Right atrium auricular region (tissue), 2 donors: ENCODE measurements around the gene ATG7. TPM values are rescaled to one million over a fixed set of nuclear protein-coding genes. Genes with fewer than 3 reads are reported as not detected.

Experiments used
- DNase-seq: peaks from one replicate; pipeline ENCODE4 v3.0.0-alpha.2; 2019; ENCODE audit warnings: low spot score
- H3K27ac ChIP-seq, 2 donors: fragments of 200-600 bp; sonication (generic); 1 replicate in 1 of 2; 2 replicates in 1 of 2; pipeline ENCODE4 v1.5.1; 2016 to 2019
- H3K27me3 ChIP-seq, 2 donors: fragments of 200-600 bp; sonication (generic); one replicate each; pipeline versions ENCODE4 v1.5.1 to v1.6.0; 2017 to 2019
- H3K36me3 ChIP-seq: fragments of 200-600 bp; sonication (generic); one replicate; pipeline ENCODE4 v1.5.1; 2016
- H3K4me1 ChIP-seq, 2 donors: fragments of 200-600 bp; sonication (generic); one replicate each; pipeline versions ENCODE4 v1.5.1 to v1.6.0; 2017 to 2019
- H3K4me3 ChIP-seq, 2 donors: fragments of 200-600 bp; sonication (generic); 1 replicate in 1 of 2; 2 replicates in 1 of 2; pipeline ENCODE4 v1.5.1; 2017 to 2019; ENCODE audit warnings: mild to moderate bottlenecking in 1 of 2, moderate library complexity in 1 of 2
- H3K9me3 ChIP-seq, 2 donors: fragments of 200-600 bp; sonication (generic); one replicate each; pipeline ENCODE4 v1.5.1; 2019
- CTCF ChIP-seq, 2 donors: fragments of 200-600 bp; sonication (generic); IDR thresholded peaks; one replicate each; pipeline ENCODE4 v1.5.1; 2019; ENCODE audit warnings: antibody characterized with exemption in 2 of 2
- total RNA-seq, 2 donors: library from RNA; depleted of rRNA; stranded (reverse); fragments of >200 nt; gene quantifications; one replicate each; pipeline ENCODE4 v1.1.0, GENCODE V29; 2016

Gene ATG7
- total RNA-seq, 2 donors from 2014 or later: 15.2 to 23.8 TPM

DNA sequence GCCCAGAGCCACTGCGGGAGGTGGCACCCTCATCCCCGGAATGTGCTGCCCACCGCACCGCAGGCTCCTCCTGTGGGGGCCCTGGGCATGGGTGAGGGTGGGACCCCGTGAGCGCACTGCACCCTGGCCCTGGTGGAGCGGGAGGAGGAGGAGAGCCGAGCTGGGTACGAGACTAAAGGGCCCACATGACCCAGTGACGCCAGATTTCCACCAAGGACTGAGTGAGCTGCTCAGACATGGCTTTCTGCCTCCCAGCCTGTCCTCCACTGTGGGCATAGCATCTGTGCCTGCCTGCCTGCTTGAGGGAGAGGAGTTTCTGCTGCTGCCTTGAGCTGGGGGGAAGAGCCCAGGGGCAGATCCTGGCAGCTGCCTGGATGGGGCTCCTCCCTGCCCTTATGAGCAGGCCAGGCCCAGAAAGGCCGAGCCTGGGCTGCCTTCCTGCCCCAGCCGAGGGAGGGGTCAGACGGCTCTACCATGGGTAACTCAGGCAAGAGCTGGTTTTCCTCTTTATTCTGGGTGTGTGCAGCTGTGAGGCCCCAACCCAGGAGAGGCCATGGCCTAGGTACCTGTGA, 283.1 kb downstream of the ATG7 start:
- no peak for TF ChIP-seq CTCF (IDR thresholded peaks at IDR 0.05)
- DNase-seq: no peak
- no peaks in the 10 kb centered on the region for H3K9me3 ChIP-seq
- peak overlapping the region; percentile 54 to 63 for H3K27ac ChIP-seq
- peaks cover 25% of the 10 kb centered on the region for H3K36me3 ChIP-seq
- no peak overlapping the region for H3K4me3 ChIP-seq
- no peaks in the 10 kb centered on the region for H3K27me3 ChIP-seq
- H3K4me1 ChIP-seq: peaks cover 0 to 72% of the 10 kb centered on the region in 2 donors

GRCh38 chr3:11555881-11556633, 283.9 kb downstream of the ATG7 start:
- TF ChIP-seq CTCF (IDR thresholded peaks at IDR 0.05): no peak
- no peaks in the 10 kb centered on the region for H3K27me3 ChIP-seq
- H3K4me1 ChIP-seq: peaks cover 0 to 79% of the 10 kb centered on the region in 2 donors
- no peak for DNase-seq
- H3K27ac ChIP-seq: peak overlapping the region; percentile 54 to 63
- no peaks in the 10 kb centered on the region for H3K9me3 ChIP-seq
- H3K36me3 ChIP-seq: peaks cover 25% of the 10 kb centered on the region
- no peak overlapping the region for H3K4me3 ChIP-seq

GRCh38 chr3:11556851-11557644, 284.9 kb downstream of the ATG7 start:
- Histone ChIP-seq H3K4me1 (peaks cover 0 to 89% of the 10 kb centered on the region in 2 donors), H3K36me3 (peaks cover 25% of the 10 kb centered on the region), H3K27me3 (no peaks in the 10 kb centered on the region), H3K9me3 (no peaks in the 10 kb centered on the region), H3K4me3 (no peak overlapping the region), H3K27ac (peak overlapping the region; percentile 48 to 50)
- DNase-seq: no peak
- no peak for TF ChIP-seq CTCF (IDR thresholded peaks at IDR 0.05)

DNA sequence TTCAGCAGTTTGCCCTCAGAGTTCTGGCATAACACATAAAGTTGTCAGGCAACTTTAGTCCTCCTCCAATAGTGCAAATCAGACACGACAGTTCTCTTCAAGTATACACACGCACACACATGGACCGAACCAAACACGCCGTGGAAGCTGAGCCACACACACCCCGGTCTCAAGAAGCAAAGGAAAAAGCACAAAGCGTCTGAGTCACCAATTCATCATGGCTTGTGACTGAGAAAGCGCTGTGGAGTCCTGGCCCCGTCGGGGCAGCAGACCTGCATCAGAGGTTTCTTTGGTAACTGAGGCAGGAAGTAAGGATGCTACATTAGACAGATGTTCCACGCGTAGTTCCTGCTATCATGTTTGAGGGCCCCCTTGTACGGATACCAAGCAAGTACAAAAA, 285.8 kb downstream of the ATG7 start:
- peaks cover 0 to 99% of the 10 kb centered on the region in 2 donors for H3K4me1 ChIP-seq
- H3K9me3 ChIP-seq: no peaks in the 10 kb centered on the region
- H3K36me3 ChIP-seq: peaks cover 35% of the 10 kb centered on the region
- no peaks in the 10 kb centered on the region for H3K27me3 ChIP-seq
- TF ChIP-seq CTCF (IDR thresholded peaks at IDR 0.05): no peak
- H3K27ac ChIP-seq: peak overlapping the region; percentile 48 to 55
- H3K4me3 ChIP-seq: no peak overlapping the region
- DNase-seq: no peak

DNA sequence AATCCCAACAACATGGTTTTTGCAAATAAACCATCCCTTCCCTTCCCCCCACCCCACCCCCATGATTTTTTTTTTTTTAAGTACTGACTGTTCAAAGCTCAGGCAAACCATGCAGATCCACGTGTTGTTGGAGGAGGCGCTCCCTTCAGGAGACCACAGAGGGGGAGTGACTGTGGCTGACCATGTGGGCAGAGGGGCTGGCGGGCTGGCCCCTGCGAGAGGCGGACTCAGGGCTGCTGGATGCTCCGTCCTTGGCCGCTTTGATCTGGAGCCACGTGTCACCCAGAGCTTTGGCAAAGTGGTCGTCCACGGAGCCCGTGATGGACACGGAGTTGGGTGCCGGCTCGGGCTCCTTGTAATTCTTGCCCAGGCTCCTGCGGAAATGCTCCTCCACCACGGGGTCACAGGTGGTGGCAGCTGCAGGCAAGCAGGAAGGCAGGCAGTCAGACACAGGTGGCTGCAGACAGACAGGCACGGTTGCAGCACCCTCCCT, 286.3 kb downstream of the ATG7 start:
- Histone ChIP-seq H3K27me3 (no peaks in the 10 kb centered on the region), H3K4me3 (no peak overlapping the region), H3K9me3 (no peaks in the 10 kb centered on the region), H3K27ac (peak overlapping the region; percentile 55 to 62), H3K36me3 (peaks cover 39% of the 10 kb centered on the region), H3K4me1 (peaks cover 0 to 98% of the 10 kb centered on the region in 2 donors)
- DNase-seq: no peak
- no peak for TF ChIP-seq CTCF (IDR thresholded peaks at IDR 0.05)
